Activated T-helper 1 cell treated with anti-CD3 and anti-CD28 coated beads, Interleukin-2, amount 50 U/mL, for 16 hours (primary cell): Measurements from ENCODE around the gene STMND1.
"Not testable (repeated sequence)": the region's sequence is repeated elsewhere in the genome, so short reads cannot be mapped to it uniquely, and the experiment has no call there.

ENCODE experiments used
- DNase-seq, 2 donors: peaks; one replicate each; pipeline ENCODE4 v3.0.0-alpha.2; 2020; ENCODE audit warnings: low read depth in 1 of 2, low spot score in 1 of 2

STMND1 gene

DNA sequence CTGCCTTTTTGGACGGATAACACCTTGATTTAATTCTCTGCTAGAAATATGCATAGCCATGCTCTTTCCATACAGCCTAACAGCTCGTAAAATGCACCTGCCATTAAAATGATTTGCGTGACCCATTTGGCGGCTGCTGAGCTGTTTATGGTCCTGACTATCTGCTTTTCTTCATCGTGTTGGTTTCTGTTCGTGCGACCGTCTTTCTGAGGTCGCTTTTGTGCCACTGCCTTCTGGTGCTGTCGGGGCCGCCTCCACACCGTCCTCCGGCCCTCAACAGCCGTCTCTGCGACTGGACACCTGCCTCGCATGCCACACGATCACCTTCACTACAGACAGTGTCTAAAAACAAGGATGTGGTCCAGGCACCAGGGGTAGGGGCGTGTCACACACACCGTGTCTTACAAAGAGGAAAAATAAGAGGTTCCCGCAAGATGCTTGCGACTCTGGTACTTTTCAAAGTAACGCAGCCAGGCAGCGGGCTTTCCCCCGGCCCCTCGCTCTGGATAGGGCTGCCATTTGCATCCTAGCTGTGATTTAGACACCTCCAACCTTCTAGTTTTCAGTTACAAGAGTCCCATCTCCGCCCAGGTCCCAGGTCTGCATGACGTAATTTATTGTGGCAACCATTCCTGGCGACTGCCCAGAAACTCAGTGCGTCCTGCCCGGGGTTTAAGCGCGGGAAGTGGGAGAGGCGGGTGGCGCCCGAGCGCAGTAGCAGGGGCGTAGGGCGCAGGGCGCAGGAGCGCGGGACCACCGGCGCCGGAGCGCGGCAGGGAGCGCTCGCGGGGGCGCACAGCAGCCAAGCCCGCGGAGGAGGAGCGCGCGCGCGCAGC is at the start of gene STMND1:
STMND1 (plus strand) TSS at position 629 of the 836 bp plus-strand sequence. CDS start 208 bp downstream, outside the sequence.
- DNase-seq = no peak

DNA sequence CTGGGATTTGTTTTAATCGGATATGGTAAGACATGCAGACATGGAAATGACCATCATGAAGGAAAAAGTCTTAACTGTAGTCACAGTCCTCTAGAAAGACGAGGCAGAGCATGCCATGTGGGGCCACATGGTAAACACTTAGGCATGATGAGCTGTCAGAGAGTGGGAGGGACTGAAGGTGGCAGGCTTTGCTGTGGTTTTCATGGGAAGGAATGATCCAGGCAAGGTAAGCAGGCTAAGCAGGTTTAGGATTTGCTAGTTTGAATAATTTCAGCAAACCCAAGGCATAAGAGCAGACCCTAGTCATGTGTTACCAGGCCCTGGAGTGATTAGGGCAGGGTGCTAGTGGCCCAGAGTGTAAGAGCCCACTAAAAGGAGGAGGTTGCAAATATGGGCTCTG is 47.2 kb upstream of the STMND1 start:
- no peak for DNase-seq

DNA sequence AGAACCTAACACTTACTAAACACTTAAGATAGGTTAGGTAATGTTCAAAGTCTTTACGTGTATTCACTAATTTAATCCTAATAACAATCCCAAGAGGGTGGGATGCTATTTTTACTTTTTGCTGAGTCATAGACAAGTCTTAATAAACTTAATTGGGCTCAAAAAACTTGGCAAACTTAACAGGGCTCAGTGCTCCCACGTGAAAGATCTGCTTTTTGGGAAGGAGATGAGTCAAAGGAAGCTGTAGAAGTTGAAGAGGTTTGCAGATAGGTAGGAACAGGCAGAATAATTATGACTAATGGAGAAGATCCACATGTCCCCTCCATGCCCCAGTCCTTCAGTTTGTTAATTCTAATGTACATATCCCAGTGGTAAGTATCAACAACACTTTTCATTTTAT is 44.5 kb upstream of the STMND1 start:
- no peak for DNase-seq

DNA sequence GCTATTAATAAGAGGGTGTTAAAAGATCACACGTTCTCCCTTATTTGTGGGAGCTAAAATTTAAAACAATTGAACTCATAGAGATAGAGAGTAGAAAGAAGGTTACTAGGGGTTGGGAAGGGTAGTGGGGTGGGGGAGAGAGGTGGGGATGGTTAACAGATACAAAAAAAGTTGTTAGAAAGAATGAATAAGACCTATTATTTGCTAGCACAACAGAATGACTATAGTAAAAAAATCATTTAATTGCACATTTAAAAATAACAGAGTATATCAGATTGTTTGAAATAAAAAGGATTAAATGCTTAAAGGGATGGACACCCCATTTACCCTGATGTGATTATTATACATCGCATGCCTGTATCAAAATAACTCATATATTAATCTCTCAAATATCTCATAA is 43.3 kb upstream of the STMND1 start:
- no peak for DNase-seq

DNA sequence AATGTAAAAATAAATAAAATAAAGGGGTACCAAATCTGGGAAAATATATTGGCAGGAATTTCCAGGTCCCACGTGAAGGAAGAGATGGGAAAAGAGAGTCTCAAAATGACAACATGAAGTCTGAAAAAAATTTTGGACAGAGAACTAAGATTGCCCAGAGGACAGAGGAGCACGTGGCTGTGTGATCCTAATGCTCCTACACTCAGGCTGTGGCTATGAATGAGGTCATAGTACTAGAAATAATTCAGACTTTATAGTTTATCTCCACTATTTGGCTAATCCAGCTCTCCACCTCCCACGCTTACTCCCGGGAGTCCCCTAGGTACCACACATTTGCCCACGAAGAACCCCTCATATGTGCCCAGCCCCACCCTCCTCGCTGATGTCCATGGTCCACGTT is 42.8 kb upstream of the STMND1 start:
- DNase-seq = no peak

DNA sequence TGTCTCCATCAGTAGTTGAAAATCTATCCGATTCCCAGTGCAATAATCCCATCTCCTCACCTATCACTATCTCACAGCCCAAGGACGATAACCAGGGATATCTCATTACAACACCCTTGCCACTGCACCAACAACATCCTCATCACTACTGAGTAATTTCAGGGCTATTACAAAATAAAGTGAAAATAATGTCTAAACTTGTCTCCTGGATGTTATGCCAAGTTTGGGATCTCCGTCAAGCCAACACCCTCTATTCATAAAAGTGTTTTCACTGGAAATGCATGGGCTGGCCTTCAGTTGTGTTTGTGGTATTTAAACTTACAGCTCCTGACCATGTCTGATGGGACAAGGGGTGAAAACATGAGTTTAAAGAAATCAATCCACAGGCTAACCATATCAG is 42.0 kb upstream of the STMND1 start:
- no peak for DNase-seq

DNA sequence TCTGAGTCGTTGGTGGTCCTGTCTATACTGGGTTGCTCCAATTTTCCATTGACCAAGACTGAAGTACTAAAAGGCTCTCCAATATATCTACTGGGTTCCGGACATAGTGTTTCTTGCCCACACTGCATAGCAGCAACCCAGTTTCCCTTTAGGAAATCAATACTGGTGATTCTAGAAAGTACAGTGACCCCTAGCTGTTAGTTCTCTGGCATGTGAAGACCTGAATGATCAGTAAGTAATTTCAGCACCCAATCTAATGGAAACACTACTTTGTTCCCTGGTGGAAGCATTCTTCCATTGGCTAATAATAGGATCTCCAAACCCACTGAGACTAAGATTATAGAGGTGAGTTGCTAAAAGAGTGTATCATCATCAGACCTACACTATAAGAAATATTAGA is 40.8 kb upstream of the STMND1 start:
- no peak for DNase-seq

DNA sequence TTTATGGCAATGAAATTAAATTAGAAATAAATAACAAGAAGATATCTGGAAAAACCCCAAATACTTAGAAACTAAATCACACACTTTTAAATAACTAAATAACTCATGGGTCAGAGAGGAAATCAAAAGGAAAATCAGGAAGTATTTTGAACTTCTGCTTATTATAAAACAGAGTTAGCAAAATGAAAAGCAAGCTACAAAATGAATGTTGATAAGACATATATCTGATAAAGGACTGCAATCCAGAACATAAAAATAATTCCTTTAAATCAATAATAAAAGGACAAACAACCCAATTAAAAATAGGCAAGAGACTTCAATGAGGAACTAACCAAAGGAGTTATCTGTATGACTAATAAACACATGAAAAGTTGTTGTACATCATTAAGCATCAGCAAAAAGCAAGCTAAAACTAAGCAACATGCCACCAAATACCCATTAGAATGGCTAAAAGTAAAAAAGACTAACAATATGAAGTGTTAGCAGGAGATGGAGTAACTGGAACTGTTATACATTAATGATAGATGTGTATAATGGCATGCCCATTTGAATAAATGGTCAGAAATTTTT is 38.9 kb upstream of the STMND1 start:
- DNase-seq = no peak

DNA sequence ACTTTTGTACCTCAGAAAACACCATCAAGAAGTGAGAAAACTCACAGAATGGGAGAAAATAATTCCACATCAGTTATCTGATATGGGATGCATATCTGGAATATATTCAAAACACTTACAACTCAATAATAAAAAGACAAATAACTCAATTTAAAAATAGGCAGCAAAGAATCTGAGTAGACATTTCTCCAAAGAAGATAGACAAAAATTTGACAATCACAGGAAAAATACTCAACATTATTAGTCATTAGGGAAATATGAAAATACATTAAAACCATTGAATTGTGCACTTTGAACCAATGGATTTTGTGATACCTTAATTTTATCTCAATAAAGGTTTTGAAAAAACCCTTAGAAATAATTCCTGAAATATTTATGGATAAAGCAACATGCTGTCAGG is 36.9 kb upstream of the STMND1 start:
- DNase-seq = no peak

DNA sequence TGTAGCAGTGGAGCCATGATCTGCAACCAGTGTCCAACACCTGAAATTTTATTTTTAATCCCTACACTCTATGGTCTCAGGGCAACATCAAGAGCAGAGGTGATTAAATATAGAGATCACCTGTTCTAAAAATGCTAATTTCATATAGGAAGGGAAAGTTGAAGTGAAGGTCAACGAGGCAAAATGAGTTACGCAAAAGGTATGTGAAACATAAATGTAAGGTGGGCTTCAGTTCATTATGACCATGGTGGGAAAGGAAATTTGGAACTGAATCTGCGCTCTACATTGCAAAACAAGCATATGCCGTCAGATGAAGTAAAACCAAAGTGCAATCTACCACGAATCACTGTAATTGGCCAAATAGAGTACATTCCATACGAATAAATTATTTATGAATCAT is 35.2 kb upstream of the STMND1 start:
- no peak for DNase-seq

DNA sequence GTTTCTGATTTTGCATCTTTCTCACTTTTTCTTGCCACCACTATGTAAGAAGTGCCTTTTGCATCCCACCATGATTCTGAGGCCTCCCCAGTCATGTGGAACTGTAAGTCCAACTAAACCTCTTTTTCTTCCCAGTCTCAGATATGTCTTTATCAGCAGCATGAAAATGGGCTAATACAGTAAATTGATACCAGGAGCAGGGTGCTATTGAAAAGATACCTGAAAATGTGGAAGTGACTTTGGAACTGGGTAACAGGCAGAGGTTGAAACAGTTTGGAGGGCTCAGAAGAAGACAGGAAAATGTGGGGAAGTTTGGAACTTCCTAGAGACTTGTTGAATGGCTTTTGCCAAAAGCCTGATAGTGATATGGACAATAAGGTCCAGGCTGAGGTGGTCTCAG is 32.9 kb upstream of the STMND1 start:
- not testable (repeated sequence) for DNase-seq

DNA sequence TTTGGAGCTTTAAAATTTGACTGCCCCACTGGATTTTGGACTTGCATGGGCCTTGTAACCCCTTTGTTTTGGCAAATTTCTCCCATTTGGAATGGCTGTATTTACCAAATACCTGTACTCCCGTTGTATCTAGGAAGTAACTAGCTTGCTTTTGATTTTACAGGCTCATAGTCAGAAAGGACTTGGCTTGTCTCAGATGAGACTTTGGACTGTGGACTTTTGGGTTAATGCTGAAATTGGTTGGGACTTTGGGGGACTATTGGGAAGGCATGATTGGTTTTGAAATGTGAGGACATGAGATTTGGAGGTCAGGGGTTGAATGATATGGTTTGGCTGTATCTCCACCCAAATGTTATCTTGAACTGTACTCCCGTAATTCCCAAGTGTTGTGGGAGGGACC is 31.4 kb upstream of the STMND1 start:
- not testable (repeated sequence) for DNase-seq

DNA sequence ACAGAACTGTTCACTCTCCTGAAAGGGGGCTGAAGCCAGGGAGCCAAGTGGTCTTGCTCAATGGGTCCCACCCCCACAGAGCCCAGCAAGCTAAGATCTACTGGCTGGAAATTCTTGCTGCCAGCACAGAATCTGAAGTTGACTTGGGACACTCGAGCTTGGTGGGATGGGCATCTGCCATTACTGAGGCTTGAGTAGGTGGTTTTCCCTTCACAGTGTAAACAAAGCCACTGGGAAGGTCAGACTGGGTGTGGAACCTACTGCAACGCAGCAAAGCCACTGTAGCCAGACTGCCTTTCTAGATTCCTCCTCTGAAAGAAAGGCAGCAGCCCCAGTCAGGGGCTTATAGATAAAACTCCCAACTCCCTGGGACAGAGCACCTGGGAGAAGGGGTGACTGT is 28.3 kb upstream of the STMND1 start:
- not testable (repeated sequence) for DNase-seq

DNA sequence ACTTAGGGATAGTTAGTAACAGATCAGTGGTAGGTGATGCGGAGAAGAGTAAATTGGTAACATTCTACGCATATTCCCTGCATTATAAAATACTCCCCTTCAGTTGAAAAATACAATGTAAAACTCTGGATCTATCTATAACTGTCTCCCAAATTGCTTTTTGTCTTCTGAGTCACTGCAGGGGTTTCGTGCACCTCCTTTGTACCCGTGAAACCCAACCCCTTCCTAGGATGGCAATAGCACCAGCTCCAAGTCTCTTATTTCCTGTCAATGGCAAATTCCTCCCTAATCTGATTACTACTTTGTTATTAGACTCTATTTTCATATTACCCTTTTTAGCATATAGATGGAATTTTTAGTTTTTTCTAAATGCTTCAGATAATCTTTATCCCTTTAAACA is 20.6 kb upstream of the STMND1 start:
- no peak for DNase-seq

DNA sequence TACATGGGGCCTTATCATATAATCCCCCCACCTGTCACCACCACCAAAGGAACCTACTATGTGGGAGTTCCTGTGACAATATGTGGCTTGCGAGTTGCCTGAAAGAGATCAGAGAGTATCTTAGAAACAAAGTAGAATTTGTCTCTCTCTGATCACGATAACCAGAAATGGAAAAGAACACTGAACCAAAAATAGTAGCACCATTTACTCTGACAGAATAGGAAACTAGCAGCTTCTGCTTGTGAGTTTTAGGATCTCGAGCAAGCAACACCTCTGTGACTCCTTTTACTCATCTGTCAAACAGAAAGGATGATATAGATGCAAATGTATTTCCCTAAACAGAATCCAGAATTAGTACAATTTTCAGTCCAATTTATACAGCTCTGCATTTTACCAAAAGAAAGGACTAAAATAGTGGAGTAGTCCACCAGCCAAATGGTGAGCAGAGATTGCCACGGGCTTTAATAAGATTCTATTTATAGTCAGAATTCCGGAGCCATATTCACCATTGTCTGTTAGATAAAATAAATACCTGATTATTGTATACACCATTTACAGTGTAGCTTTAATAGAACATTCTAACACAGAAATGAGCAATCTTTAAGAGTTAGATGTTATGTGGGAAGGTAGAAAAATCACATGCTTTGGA is 19.9 kb upstream of the STMND1 start:
- no peak for DNase-seq

DNA sequence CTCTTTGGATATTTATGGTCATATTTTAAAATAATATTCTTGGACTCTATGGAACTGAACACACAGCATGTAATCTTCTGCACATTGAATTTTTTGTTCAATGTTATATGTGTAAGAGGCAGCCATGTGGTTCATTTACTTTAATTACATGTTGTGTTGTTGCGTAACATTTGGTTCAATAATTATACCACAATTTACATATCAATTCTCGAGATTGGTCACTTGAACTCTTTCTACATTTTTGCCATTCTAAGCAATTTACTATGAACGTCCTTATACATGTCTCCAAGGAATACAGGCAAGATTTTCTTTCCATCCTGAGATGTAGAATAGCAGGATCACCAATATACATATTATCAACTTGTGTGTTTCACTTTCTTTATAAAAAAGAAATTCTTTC is 18.5 kb upstream of the STMND1 start:
- no peak for DNase-seq

DNA sequence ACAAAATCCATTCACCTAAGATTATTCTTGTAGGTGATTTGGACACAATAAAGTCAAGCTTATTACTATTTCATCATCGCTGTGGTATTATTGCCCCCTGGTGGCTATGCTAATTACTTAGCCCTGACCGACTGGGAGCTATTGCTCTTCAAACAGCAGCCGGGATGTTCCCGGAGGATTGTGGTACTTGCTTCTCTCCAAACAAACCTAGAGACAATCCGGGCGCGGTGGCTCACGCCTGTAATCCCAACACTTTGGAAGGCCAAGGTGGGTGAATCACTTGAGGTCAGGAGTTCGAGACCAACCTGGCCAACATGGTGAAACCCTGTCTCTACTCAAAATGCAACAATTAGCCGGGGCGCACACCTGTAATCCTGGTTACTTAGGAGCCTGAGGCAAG is 15.4 kb upstream of the STMND1 start:
- peak in 1 of 2 donors; percentile 6 for DNase-seq

DNA sequence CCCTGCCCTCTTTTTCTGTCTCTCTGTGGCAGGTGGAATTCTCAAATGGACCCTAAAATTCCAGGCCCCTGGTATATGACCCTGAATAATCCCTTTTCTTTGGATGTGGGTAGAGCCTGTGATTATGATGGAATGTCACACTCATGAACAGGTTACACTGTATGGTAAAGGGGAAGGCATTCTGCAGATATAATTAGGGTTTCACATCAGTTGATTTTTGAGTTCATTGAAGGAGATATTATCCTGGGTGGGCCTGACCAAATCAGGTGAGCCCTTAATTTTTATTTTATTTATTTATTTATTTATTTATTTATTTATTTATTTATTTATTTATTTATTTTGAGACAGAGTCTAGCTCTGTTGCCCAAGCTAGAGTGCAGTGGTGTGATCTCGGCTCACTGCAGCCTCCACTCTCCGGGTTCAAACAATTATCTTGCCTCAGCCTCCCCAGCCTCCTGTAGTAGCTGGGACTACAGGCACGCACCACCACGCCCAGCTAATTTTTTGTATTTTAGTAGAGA is 13.7 kb upstream of the STMND1 start:
- DNase-seq = no peak

DNA sequence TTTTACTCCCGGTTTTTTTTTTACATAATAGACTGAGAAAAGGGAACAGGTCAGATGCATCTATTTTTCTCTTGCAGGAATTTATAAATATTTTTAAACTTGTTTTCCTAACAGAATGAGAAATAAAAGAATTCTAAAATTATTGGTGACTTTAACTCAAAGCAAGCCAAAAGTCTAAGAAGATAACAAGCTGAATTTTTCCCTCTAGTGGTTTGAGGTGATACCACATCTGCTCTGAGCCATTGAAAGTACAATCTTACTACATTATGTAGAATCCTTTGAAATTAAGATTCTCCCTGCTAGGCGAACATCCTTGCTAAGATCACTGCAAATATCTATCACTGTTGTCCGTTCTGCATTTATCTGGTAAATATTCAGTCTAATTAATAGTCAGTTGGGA is 10.7 kb upstream of the STMND1 start:
- DNase-seq = no peak

DNA sequence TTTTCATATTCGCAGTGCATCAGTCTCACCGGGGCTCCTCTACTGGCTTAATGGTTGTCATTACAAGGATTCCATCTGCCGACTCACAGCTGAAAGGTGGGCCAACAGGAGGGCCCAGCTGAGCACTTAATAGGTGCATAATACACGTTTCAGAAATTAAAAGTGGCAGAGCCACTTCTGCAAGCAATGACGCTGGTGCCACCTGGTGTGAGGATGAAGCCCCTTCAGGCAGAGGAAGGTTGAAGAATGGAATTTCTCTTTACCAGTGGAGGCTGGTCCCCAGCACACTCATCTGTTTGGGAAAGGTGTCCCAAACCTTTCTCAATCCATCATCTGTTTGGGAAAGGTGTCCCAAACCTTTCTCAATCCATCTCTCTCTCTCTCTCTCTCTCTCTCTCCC is 8.2 kb upstream of the STMND1 start:
- no peak for DNase-seq

DNA sequence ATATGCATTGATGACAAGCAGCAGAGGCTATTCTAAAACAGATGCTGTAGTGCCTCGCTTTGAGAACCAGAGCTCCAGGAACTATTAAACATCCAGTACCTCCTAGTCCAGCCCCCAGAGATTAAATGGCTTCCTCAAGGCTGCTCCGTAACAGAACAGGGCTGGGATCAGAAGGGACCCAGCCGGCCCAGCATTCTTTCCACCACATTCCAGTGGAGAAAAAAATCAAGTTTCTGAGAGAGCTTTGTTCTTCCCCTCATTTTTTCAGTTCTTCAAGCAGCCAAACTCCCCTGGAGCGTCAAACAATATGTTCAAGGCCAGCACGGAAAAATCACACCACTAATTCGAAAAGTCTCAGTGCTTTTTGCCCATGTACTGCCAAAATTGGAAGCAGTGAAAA is 5.8 kb upstream of the STMND1 start:
- no peak for DNase-seq

DNA sequence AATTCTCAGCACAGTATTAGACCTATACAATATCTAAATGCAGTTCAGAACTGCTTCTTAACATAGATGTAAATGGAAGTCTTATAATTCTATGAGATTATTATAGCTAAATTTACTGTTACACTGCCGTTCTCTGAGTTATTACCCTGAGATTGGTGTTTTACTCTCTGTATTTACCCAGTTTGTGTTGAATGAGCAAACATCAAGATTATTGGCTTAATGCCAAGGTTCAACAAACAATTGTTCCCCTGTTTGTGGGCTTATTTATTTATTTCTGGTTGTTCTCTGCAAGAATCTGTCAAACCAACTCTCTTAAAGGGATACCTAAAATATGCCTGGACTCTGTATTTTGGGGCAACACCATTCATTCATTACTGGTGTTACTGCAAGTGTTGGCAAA is 5.2 kb upstream of the STMND1 start:
- no peak for DNase-seq
